IPS DF 6.9 (cell line): ENCODE data around the gene KLHL29.

Source experiments
- DNase-seq: peaks from one replicate; pipeline ENCODE4 v3.0.0-alpha.2; 2013; ENCODE audit warnings: low read depth, low spot score
- H3K27ac ChIP-seq: one replicate; pipeline ENCODE4 v1.5.1; 2013; ENCODE audit warnings: low read length, control low read depth
- H3K27me3 ChIP-seq: 2 replicates; pipeline ENCODE4 v1.6.1; 2013; ENCODE audit warnings: mild to moderate bottlenecking, low read length; ENCODE audit not compliant: control insufficient read depth, insufficient read depth
- H3K36me3 ChIP-seq: 2 replicates; pipeline ENCODE4 v1.6.1; 2013; ENCODE audit warnings: low read length; ENCODE audit not compliant: control insufficient read depth, insufficient read depth
- H3K4me1 ChIP-seq: 2 replicates; pipeline ENCODE4 v1.6.1; 2013; ENCODE audit warnings: low read length; ENCODE audit not compliant: control insufficient read depth, insufficient read depth
- H3K4me3 ChIP-seq: 2 replicates; pipeline ENCODE4 v1.5.1; 2013; ENCODE audit warnings: mild to moderate bottlenecking, low read length
- H3K9me3 ChIP-seq: 2 replicates; pipeline ENCODE4 v1.6.1; 2013; ENCODE audit warnings: low read length, inconsistent platforms; ENCODE audit not compliant: control insufficient read depth, insufficient read depth
- WGBS: extraction: QIAGEN DNeasy Blood & Tissue Kit; methylation state at CpG from one replicate; pipeline ENCODE4 v1.1.7; 2013; ENCODE audit warnings: mixed read lengths, missing lambda C conversion rate; ENCODE audit not compliant: insufficient read length, insufficient coverage; 5-methylcytosine and 5-hydroxymethylcytosine counted together

The KLHL29 gene

DNA sequence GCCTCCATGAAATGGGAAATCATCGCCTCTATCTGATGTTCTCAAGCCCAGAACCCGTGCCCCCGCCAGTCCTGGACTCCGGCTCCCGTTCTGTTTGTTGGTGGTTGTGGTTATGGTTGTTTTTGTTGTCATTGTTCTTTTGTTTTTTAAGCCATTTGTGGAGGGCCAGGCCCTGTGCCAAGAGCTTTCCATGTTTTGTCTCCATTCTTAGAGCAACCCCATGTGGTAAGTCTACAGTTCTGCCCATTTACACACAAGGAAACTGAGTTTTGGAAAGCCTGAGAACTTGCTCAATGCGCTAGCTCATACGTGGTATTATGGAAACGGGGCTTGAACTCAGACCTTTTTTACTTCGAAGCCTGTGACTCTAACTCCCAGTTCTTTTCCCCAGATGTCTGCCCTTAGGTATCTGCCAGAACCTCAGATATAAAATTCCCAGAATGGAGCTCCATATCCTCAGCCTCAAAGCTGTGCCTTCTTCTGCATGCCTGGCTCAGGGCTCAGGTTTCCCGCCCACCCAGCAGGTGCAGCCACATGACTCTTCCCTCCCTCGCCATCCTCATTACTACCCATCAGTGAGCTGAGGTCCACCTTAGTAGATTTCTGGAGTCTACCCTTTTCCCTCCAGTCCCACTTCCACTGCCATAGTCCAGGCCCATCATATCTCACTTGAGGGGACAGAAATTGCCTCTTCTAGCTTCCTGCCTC is 194.1 kb downstream of the KLHL29 start:
- Histone ChIP-seq H3K9me3 (no peaks in the 10 kb centered on the region), H3K4me3 (no peak overlapping the region), H3K4me1 (peaks cover 6% of the 10 kb centered on the region), H3K36me3 (no peaks in the 10 kb centered on the region), H3K27ac (no peak overlapping the region), H3K27me3 (no peaks in the 10 kb centered on the region)
- no peak for DNase-seq
- WGBS: no CpG with 5 or more reads among the region's 11 CpGs

DNA sequence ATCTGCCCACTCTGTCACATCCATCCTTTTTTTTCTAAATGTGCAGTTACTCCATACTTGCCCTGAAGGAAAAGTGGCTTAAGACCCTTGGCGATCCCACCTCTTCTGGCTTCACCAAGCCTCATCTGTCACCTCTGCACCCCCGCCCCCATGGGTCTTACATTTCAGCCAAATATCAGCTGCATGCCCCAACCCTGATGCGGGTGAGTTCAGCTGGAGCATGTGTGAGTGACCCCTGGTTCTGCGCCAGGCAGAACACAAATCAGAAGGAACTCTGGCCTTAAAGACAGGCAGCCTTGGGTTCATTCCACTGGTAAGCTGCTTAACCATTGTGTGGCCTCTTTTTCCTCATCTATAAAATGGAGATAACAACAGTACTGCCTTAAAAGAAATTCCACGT is 194.7 kb downstream of the KLHL29 start:
- no peaks in the 10 kb centered on the region for H3K36me3 ChIP-seq
- DNase-seq: no peak
- no peaks in the 10 kb centered on the region for H3K27me3 ChIP-seq
- H3K9me3 ChIP-seq: no peaks in the 10 kb centered on the region
- peaks cover 5% of the 10 kb centered on the region for H3K4me1 ChIP-seq
- H3K4me3 ChIP-seq: no peak overlapping the region
- H3K27ac ChIP-seq: no peak overlapping the region
- WGBS: no CpG with 5 or more reads among the region's 5 CpGs

DNA sequence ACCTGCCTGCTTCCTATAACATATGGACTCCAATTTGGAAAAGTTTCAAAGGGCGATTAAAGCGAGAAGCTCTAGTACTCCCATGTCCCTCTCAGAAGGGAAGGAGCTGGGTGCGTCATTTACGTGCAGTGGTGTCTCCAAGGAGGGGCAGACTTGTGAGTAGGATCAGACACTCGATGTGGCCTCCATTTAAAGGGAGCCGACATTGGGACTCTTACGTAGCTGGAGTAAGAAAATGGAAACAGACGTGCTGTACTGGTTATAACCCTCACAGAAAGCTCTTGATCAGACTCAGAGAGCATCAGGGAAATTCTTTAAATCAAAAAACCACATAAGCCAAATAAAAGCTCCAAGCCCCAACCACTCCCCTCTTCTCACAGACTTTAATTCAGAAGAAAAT is 198.5 kb downstream of the KLHL29 start:
- no peak overlapping the region for H3K4me3 ChIP-seq
- H3K27ac ChIP-seq: no peak overlapping the region
- no peaks in the 10 kb centered on the region for H3K4me1 ChIP-seq
- no peaks in the 10 kb centered on the region for H3K36me3 ChIP-seq
- DNase-seq: no peak
- no peaks in the 10 kb centered on the region for H3K27me3 ChIP-seq
- H3K9me3 ChIP-seq: no peaks in the 10 kb centered on the region
- no CpG with 5 or more reads among the region's 8 CpGs for WGBS

DNA sequence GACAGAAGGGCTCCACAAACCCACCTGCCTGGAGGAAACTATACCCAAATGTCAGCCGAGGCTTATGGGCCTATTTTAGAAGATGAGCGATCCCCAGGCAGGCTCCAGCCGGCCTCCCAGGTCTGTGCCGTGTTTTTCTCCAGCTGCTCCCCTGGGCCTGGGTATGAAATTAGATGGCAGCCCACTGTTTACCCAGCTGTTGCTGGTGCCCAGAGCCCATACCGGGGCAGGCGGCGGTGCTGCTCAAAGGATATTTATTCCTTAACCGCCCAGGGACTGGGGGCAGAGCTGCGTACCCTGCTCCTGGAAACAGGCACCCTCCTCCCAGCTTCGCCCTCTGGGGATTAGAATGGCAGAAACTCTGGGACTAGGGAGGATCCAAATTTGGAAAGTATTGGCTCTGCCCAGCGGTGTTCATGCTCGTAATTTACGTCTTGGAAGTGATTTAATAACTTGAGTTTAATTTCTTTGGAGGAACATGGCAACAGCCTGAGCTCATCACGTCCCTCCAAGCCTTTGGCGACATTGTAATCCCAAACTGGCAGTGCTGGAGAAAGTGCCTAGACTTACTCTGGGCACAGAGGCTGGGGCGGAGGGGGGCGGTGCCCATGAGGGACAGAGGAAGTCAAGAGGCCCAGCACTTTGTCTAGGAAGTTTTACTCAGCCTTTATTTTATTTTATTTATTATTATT is 199.2 kb downstream of the KLHL29 start:
- Histone ChIP-seq H3K36me3 (no peaks in the 10 kb centered on the region), H3K9me3 (no peaks in the 10 kb centered on the region), H3K27me3 (no peaks in the 10 kb centered on the region), H3K4me1 (no peaks in the 10 kb centered on the region), H3K27ac (no peak overlapping the region), H3K4me3 (no peak overlapping the region)
- no CpG with 5 or more reads among the region's 17 CpGs for WGBS
- DNase-seq: no peak

DNA sequence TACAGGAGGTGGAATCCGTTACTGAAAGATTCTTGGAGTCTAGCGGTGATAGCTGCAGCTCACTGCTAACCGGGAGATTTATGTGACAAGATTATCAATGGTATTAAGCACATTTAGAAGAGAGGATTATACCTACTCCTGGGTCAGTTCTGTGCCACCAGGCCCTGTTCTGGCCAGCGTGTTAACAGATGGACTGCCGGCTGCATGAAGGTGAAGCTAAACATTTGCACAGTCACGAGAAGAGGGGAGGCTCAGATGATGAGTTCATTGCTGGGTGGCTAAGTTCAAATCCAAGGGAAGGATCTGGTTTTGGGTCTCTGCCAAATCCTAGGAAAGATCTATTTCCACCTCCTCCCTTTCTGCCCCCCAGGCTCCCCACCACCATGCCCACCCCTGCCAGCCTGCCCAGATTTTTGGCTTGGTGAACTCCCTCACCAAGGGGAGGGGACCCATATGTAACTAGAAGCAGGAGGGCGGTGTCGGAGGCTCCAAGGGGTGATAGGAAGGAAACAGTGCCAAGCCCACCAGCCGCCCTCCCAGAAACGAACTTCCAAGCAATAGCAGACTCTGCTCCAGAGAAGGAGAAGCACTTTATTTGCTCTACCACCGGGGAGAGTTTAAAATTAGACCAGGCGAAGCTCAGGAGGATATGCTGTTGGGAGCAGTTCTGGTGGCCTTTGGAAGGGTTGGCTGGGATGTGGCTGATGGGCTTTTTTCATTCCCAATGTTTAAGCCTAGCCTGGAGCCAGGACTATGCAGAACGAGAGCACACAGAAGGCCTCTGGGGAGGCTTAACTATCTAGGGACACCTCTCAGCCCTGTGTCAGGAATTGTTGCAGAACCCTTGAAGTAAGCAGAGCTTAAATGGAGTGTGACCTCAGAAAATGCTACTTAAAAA is 200.5 kb downstream of the KLHL29 start:
- no CpG with 5 or more reads among the region's 13 CpGs for WGBS
- H3K4me3 ChIP-seq: no peak overlapping the region

DNA sequence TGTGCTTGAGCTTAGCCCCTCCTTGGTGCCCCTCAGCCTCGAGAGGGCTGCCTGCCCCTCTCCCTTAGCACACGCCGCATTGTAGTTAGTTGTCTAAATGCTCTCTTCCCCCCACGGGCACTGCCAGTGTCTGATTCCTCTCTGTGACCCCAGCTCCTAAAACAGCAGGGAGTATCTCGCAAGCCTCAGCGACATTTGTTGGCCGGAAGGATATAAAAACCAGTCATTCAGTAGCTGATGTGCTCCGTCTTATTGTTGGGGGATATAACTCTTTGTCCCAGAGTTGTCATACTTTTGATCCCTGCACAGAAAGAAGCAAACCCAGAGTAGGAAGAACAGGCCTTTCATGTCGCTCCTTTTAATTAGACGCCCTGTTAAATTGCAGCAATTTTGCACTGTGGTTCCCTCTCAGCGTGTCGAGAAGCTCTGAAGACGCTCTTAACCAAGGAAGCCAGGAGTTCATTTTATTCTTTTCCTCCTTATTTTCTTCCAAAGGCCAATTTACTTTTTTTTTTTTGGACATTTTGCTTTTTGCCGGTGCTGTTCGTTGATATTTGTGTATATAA is 201.8 kb downstream of the KLHL29 start:
- Histone ChIP-seq H3K9me3 (no peaks in the 10 kb centered on the region), H3K27ac (no peak overlapping the region), H3K36me3 (no peaks in the 10 kb centered on the region), H3K4me1 (no peaks in the 10 kb centered on the region), H3K27me3 (no peaks in the 10 kb centered on the region), H3K4me3 (no peak overlapping the region)
- no peak for DNase-seq
- no CpG with 5 or more reads among the region's 15 CpGs for WGBS

More for the DNA sequence above, 200.5 kb downstream of the KLHL29 start:
- Histone ChIP-seq H3K27me3 (no peaks in the 10 kb centered on the region), H3K4me1 (no peaks in the 10 kb centered on the region), H3K9me3 (no peaks in the 10 kb centered on the region), H3K36me3 (no peaks in the 10 kb centered on the region), H3K27ac (no peak overlapping the region)
- no peak for DNase-seq

DNA sequence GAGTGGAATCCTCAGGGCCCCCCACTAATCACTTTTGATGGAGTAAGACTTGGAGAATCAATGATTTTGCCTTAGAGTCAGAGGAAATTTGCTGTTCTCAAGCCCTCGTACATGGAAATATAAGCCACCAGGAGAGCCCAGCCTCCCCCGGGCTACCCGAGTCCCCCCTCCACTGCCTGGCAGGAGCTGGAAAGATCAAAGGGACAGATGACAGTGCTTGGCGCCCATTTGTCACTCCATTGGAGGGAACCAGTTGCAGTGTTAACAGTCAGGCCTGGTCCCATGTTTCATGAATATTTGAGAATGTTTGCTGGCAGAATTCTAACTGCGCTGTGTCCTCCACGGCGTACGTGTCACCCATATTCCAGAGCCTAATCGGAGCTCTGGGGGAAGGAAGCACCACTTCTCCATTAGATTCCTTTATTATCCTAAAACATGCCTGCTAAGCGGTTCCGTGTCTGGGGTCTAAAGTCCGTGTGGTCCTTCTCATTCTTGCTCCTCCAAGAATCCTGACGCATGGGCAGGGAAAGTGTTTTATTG is 202.4 kb downstream of the KLHL29 start:
- no CpG with 5 or more reads among the region's 13 CpGs for WGBS
- Histone ChIP-seq H3K36me3 (no peaks in the 10 kb centered on the region), H3K4me1 (no peaks in the 10 kb centered on the region), H3K4me3 (no peak overlapping the region), H3K27ac (no peak overlapping the region), H3K9me3 (no peaks in the 10 kb centered on the region), H3K27me3 (no peaks in the 10 kb centered on the region)
- DNase-seq: no peak

DNA sequence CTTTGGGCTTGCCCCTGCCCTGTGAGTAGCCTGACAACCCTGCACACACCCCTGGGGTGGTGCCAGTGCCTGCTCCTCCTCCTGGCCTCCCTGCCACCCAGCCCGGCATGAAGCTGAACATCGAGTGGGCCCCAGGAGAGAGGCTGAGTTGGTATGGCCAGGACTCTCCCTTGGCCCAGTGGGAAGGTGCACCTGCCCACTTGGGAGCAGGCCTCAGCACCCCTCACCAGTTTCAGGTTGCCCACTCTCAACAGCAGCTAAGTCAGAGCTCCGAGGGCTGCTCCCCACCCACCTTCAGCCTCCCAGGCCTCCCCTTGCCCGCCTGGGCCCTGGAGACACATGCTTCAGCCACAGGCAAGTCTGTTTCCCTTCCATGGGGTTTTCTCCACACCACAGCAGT is 203.1 kb downstream of the KLHL29 start:
- no CpG with 5 or more reads among the region's 4 CpGs for WGBS
- DNase-seq: no peak
- Histone ChIP-seq H3K9me3 (no peaks in the 10 kb centered on the region), H3K4me3 (no peak overlapping the region), H3K27me3 (no peaks in the 10 kb centered on the region), H3K4me1 (no peaks in the 10 kb centered on the region), H3K36me3 (no peaks in the 10 kb centered on the region), H3K27ac (no peak overlapping the region)

DNA sequence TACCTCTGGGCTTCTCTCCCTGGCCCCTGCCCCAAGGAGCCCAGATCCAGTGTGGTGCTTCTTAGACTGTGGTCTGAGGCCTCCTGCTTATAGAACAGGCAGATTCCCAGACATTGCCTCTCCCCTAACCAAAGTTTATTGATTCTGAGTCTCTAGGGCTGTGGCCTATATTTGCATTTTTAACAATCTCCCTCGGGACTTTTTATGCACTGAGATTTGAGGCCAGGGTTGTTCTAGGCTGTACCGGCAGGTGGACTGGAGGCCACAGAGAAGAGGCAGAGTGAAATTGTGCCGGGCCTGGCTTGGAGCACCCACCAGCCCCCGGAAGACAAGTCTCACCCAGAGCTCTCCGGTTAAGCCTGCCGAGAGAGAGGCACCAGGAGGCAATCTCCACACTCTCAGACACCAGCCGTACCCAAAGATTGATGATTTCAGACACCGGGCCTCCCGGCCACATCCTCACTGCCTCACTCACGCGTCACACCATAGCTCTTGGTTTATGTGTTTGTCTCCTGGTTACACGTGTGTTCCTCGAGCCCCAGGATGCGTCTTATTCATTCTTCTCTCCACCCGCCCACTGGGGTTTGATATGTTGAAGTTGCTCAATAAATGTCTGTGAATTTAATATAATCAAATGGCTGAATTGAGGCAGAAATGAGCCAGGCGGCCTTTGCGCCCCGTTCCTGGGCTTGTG is 203.7 kb downstream of the KLHL29 start:
- H3K4me1 ChIP-seq: no peaks in the 10 kb centered on the region
- H3K4me3 ChIP-seq: no peak overlapping the region
- WGBS: no CpG with 5 or more reads among the region's 18 CpGs
- H3K27ac ChIP-seq: no peak overlapping the region
- H3K36me3 ChIP-seq: no peaks in the 10 kb centered on the region
- no peaks in the 10 kb centered on the region for H3K9me3 ChIP-seq
- H3K27me3 ChIP-seq: no peaks in the 10 kb centered on the region
- DNase-seq: no peak
